Lower lobe of right lung (tissue), 2 donors: ENCODE measurements around the gene EPHA7. TPM values are rescaled to one million over a fixed set of nuclear protein-coding genes. Genes with fewer than 3 reads are reported as not detected.
A peak's percentile ranks its signal among the peaks of the same experiment; 100 is the strongest.

Experiments
- ATAC-seq, 2 donors: fragments of 200-7000 bp; cut with Tn5 transposase; one replicate each; pipeline ENCODE4 v1.9.1; 2020 to 2022; ENCODE audit warnings: mild to moderate bottlenecking in 2 of 2, moderate library complexity in 2 of 2
- DNase-seq: peaks from one replicate; pipeline ENCODE4 v3.0.0-alpha.2; 2020
- H3K27ac ChIP-seq: fragments of 200-600 bp; one replicate; pipeline ENCODE4 v1.8.0; 2022
- H3K27me3 ChIP-seq: fragments of 200-600 bp; one replicate; pipeline ENCODE4 v1.8.0; 2022; ENCODE audit warnings: low read depth
- H3K36me3 ChIP-seq: fragments of 200-600 bp; one replicate; pipeline ENCODE4 v1.8.0; 2022; ENCODE audit warnings: mild to moderate bottlenecking
- H3K4me1 ChIP-seq: fragments of 200-600 bp; one replicate; pipeline ENCODE4 v1.8.0; 2022
- H3K4me3 ChIP-seq: fragments of 200-600 bp; one replicate; pipeline ENCODE4 v1.8.0; 2022; ENCODE audit warnings: mild to moderate bottlenecking
- H3K9me3 ChIP-seq: fragments of 200-600 bp; one replicate; pipeline ENCODE4 v1.8.0; 2022
- intact Hi-C: fragments of 100-400 bp; cut with DNase I; formaldehyde crosslinking; loops from one replicate; pipeline ENCODE4 v1.11.0; 2022
- total RNA-seq: library from RNA; stranded (reverse); fragmentation: NEBNext Ultra II Directional; extraction: Animal tissue kit (Norgen Biotek cat#: 25700); gene quantifications from one replicate; pipeline ENCODE4 v1.2.1, GENCODE V29; 2021
- TF ChIP-seq, protein P1 (sequence below): fragments of 200-600 bp; IDR thresholded peaks from one replicate; pipeline ENCODE4 v1.8.0; 2022; ENCODE audit warnings: antibody characterized with exemption, mild to moderate bottlenecking
- donor health status: DM: no; HTN: yes; CAD: no; lungs with severe emphysema.

Gene EPHA7
- total RNA-seq, 1 donor from 2014 or later: 0.86 TPM

GRCh38 chr6:93226822-93227221 is 192.5 kb downstream of the EPHA7 start:
- intact Hi-C loops: no loop called here

GRCh38 chr6:93222071-93222851 is 197.1 kb downstream of the EPHA7 start:
- intact Hi-C loops: no loop called here
- no peak overlapping the region for H3K4me3 ChIP-seq
- DNase-seq (no peak), ATAC-seq (no peak)
- H3K4me1 ChIP-seq: no peaks in the 10 kb centered on the region
- TF ChIP-seq, protein P1, sequence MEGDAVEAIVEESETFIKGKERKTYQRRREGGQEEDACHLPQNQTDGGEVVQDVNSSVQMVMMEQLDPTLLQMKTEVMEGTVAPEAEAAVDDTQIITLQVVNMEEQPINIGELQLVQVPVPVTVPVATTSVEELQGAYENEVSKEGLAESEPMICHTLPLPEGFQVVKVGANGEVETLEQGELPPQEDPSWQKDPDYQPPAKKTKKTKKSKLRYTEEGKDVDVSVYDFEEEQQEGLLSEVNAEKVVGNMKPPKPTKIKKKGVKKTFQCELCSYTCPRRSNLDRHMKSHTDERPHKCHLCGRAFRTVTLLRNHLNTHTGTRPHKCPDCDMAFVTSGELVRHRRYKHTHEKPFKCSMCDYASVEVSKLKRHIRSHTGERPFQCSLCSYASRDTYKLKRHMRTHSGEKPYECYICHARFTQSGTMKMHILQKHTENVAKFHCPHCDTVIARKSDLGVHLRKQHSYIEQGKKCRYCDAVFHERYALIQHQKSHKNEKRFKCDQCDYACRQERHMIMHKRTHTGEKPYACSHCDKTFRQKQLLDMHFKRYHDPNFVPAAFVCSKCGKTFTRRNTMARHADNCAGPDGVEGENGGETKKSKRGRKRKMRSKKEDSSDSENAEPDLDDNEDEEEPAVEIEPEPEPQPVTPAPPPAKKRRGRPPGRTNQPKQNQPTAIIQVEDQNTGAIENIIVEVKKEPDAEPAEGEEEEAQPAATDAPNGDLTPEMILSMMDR: no peak
- H3K9me3 ChIP-seq: no peaks in the 10 kb centered on the region
- H3K27me3 ChIP-seq: no peaks in the 10 kb centered on the region
- no peak overlapping the region for H3K27ac ChIP-seq
- no peaks in the 10 kb centered on the region for H3K36me3 ChIP-seq

More at GRCh38 chr6:93226822-93227221, 192.5 kb downstream of the EPHA7 start:
- Histone ChIP-seq H3K4me1 (no peaks in the 10 kb centered on the region), H3K27ac (no peak overlapping the region), H3K9me3 (no peaks in the 10 kb centered on the region), H3K36me3 (no peaks in the 10 kb centered on the region), H3K4me3 (no peak overlapping the region), H3K27me3 (no peaks in the 10 kb centered on the region)
- DNase-seq: no peak
- no peak for ATAC-seq
- TF ChIP-seq, protein P1: no peak

GRCh38 chr6:93219447-93219846 is 199.9 kb downstream of the EPHA7 start:
- no peaks in the 10 kb centered on the region for H3K4me1 ChIP-seq
- H3K27ac ChIP-seq: no peak overlapping the region
- H3K36me3 ChIP-seq: no peaks in the 10 kb centered on the region
- DNase-seq: no peak
- H3K4me3 ChIP-seq: no peak overlapping the region
- peak in 1 of 2 donors; percentile 61 for ATAC-seq
- no peaks in the 10 kb centered on the region for H3K9me3 ChIP-seq
- TF ChIP-seq, protein P1: no peak
- no peaks in the 10 kb centered on the region for H3K27me3 ChIP-seq
- intact Hi-C loops: no loop called here

DNA sequence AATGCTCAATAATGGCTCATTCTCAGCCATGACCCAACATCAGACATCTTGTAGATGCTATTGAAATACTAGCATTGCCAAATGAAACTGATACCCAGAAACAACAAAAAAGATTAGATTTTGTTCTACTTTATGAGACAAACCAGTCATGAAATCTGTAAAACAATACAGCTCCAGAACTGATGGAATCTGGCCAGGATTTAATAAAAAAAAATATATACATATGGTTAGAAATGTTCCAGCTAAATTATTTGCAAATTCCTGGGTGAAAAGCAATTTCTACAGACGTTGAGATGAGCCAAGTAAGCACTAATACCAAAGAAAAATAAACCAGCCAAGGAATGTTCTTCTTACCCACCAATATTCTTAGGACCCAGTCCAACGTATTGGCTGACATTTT is 201.3 kb downstream of the EPHA7 start:
- ATAC-seq (no peak), DNase-seq (no peak)
- Histone ChIP-seq H3K36me3 (no peaks in the 10 kb centered on the region), H3K4me3 (no peak overlapping the region), H3K27ac (no peak overlapping the region), H3K4me1 (no peaks in the 10 kb centered on the region), H3K27me3 (no peaks in the 10 kb centered on the region), H3K9me3 (no peaks in the 10 kb centered on the region)
- TF ChIP-seq, protein P1: no peak
- intact Hi-C loops: no loop called here

DNA sequence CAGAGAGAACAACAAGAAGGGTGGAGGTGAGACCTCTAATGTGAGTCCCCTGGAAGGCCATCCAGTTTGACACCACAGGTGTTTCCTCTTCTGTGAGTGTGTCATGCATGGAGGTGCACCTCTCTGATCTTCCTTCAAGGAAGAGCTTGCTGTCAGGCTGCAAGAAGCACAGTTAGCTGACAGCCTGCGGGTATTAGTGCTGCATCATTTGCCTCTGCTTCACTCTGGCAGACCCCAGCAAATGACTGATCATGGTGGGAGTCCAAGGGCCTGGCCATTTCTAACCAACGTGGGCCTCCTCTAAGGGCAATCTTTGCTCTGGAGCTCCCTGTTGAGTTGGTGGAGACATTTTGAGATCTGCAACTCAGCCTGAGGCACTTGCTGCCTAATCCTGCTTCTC is 206.3 kb downstream of the EPHA7 start:
- H3K9me3 ChIP-seq: no peaks in the 10 kb centered on the region
- no peak overlapping the region for H3K27ac ChIP-seq
- intact Hi-C loops: no loop called here
- ATAC-seq: no peak
- no peaks in the 10 kb centered on the region for H3K27me3 ChIP-seq
- no peak for DNase-seq
- H3K36me3 ChIP-seq: no peaks in the 10 kb centered on the region
- no peaks in the 10 kb centered on the region for H3K4me1 ChIP-seq
- no peak overlapping the region for H3K4me3 ChIP-seq
- TF ChIP-seq, protein P1: no peak
